Sigmoid colon (tissue), 7 donors: ENCODE data around the gene ZNF507. TPM values are rescaled to one million over a fixed set of nuclear protein-coding genes. Genes with fewer than 3 reads are reported as not detected.

Experiments used
- DNase-seq: peaks from one replicate; pipeline ENCODE4 v3.0.0-alpha.2; 2019
- H3K27ac ChIP-seq, 4 donors: fragments of 200-600 bp; sonication (generic); one replicate each; pipeline ENCODE4 v1.5.1; 2016 to 2019; ENCODE audit warnings: mild to moderate bottlenecking in 1 of 4
- H3K27me3 ChIP-seq, 3 donors: fragments of 200-600 bp; sonication (generic); one replicate each; pipeline ENCODE4 v1.5.1; 2019; ENCODE audit warnings: mild to moderate bottlenecking in 1 of 3
- H3K36me3 ChIP-seq, 4 donors: fragments of 200-600 bp; sonication (generic); one replicate each; pipeline ENCODE4 v1.5.1; 2016 to 2019
- H3K4me1 ChIP-seq, 4 donors: fragments of 200-600 bp; sonication (generic); one replicate each; pipeline ENCODE4 v1.5.1; 2017 to 2019
- H3K4me3 ChIP-seq, 4 donors: fragments of 200-600 bp; sonication (generic); one replicate each; pipeline ENCODE4 v1.5.1; 2017 to 2019; ENCODE audit warnings: mild to moderate bottlenecking in 2 of 4, moderate library complexity in 1 of 4
- H3K9me3 ChIP-seq, 4 donors: fragments of 200-600 bp in 3 of 4; sonication (generic) in 3 of 4; one replicate each; pipeline versions ENCODE4 v1.5.1 to v1.6.1; 2013 to 2019
- EP300 ChIP-seq, 4 donors: sonication (generic); formaldehyde crosslinking; IDR thresholded peaks; one replicate each; pipeline ENCODE4 v1.6.1; 2017; ENCODE audit warnings: antibody characterized with exemption in 4 of 4
- POLR2A ChIP-seq, 2 donors: fragments of 450-650 bp; IDR thresholded peaks; one replicate each; pipeline ENCODE4 v1.6.1; 2016; ENCODE audit warnings: antibody characterized with exemption in 2 of 2, mild to moderate bottlenecking in 2 of 2, moderate library complexity in 2 of 2
- POLR2AphosphoS5 ChIP-seq, 4 donors: sonication (generic); formaldehyde crosslinking; IDR thresholded peaks; one replicate each; pipeline ENCODE4 v1.6.1; 2017; ENCODE audit warnings: antibody characterized with exemption in 4 of 4
- WGBS, 2 donors: extraction: QIAGEN DNeasy Blood & Tissue Kit; methylation state at CpG; one replicate each; pipeline ENCODE4 v1.1.7; 2013; 5-methylcytosine and 5-hydroxymethylcytosine counted together
- intact Hi-C: fragments of 100-400 bp; cut with DNase I; formaldehyde crosslinking; loops from one replicate; pipeline ENCODE4 v1.15.1; 2023
- polyA plus RNA-seq, 3 donors: library from polyadenylated mRNA; stranded (reverse); fragments of 200-250 nt; gene quantifications; one replicate each; pipeline ENCODE4 v1.2.3, GENCODE V29; 2013
- total RNA-seq, 4 donors: library from RNA; depleted of rRNA; stranded (reverse); fragments of >200 nt; gene quantifications; one replicate each; pipeline ENCODE4 v1.1.0, GENCODE V29; 2016
- TF ChIP-seq, protein P1 (sequence below), 4 experiments: fragments of 450-650 bp in 3 of 4; fragments of 200-600 bp in 1 of 4; IDR thresholded peaks; one replicate each; pipeline ENCODE4 v1.5.1; 2016 to 2019; ENCODE audit warnings: antibody characterized with exemption in 4 of 4, mild to moderate bottlenecking in 3 of 4, moderate library complexity in 2 of 4
- donor health status: healthy with polysubstance abuse.
- donor health status: Bipolar disorder and iron deficiency.
- donor health status: healthy.

The ZNF507 gene
- total and polyA plus RNA-seq, 7 donors = 2.1 to 27.1 (median 19.3) TPM

DNA sequence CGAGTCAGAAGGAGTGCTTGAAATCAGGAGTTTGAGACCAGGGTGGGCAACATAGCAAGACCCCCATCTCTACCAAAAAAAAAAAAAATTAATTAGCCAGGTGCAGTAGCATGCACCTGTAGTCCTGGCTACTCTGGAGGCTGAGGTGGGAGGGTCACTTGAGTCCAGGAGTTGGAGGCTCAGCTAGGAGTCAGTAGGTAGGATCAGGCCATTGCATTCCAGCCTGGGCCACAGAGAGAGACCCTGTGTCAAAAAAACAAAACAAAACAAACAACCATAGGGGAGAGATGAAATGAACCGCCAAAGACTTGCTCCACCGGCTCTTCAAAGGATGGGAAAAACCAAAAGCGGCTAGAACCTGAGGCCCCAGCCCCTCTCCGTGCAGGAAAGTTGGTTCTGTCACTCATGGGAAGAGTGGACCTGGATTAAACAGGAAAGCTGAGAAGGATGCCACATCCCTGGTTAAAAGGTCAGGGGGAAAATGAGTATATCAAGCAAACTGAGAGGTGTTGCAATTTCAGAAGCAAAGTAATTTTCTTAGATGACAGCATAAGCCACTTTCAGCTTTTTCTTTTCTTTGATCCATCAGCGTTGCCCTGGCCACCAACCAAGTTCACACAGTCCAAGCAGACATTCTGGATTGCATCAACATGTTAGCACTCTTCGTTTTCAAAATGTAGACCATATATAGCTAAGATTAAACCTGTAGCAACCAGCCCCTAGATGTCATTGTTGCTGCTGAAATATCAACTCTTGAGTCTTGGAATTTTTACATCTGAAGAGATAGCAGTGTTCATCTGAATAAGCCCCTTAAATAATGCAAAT, 8.9 kb upstream of the ZNF507 start:
- TF ChIP-seq EP300 (IDR thresholded peaks at IDR 0.05) (peak in 1 of 4 donors; percentile 17), POLR2AphosphoS5 (IDR thresholded peaks at IDR 0.05) (peak; percentile 23 to 75 (median 53))
- TF ChIP-seq, protein P1, sequence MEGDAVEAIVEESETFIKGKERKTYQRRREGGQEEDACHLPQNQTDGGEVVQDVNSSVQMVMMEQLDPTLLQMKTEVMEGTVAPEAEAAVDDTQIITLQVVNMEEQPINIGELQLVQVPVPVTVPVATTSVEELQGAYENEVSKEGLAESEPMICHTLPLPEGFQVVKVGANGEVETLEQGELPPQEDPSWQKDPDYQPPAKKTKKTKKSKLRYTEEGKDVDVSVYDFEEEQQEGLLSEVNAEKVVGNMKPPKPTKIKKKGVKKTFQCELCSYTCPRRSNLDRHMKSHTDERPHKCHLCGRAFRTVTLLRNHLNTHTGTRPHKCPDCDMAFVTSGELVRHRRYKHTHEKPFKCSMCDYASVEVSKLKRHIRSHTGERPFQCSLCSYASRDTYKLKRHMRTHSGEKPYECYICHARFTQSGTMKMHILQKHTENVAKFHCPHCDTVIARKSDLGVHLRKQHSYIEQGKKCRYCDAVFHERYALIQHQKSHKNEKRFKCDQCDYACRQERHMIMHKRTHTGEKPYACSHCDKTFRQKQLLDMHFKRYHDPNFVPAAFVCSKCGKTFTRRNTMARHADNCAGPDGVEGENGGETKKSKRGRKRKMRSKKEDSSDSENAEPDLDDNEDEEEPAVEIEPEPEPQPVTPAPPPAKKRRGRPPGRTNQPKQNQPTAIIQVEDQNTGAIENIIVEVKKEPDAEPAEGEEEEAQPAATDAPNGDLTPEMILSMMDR (IDR thresholded peaks at IDR 0.05) = no peak
- peak; percentile 82 for DNase-seq
- WGBS, 2 donors = 61 to 67% methylated on average over 7 of the region's 7 CpGs
- intact Hi-C loops = loop anchor here (5.0 kb wide), 1 partner anchor 246 kb away; the partner anchor contains the start of gene PDCD5
- H3K4me3 ChIP-seq = peak overlapping the region in 3 of 4 donors; percentile 27 to 40 (median 36)
- H3K36me3 ChIP-seq = no peaks in the 10 kb centered on the region
- H3K27me3 ChIP-seq = no peaks in the 10 kb centered on the region
- no peaks in the 10 kb centered on the region for H3K9me3 ChIP-seq
- peaks cover 0 to 28% (median 20%) of the 10 kb centered on the region in 4 donors for H3K4me1 ChIP-seq
- H3K27ac ChIP-seq = peak overlapping the region; percentile 14 to 81 (median 74)

DNA sequence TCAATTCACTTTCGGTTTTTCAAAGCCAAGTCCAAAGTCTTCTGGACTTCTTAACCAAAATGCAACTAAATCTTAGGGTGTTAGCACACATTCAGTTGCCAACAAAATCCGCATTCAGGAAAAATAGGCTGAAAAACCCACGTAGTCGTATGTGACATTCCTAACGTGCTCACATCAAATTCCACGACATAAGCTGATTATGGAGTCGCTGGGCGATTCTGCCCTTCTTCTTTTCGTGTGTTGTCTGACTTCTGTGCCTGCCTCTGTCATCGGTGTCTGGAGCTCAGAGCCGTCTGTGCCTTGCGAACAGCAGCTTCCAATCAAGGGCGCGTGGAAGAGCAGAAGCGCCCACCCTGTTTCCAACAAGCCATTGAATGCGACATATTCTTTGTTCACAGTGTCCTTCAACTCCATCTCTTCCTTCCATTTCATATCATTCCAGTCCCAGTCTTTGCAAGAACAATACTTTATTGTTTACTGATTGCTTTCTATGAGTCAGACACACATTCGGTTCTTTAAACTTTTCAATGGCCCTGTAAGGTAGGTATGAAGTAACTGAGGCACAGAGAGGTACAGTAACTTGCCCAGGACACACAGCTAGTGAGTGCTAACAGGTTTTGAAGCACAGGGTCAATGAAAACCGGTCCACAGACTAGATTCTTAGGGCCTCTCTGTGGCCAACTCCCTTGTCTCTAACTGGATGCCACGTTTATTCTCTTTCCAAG, 8.2 kb upstream of the ZNF507 start:
- no peak for DNase-seq
- H3K4me3 ChIP-seq = peak overlapping the region in 3 of 4 donors; percentile 27 to 40 (median 36)
- peaks cover 0 to 28% (median 20%) of the 10 kb centered on the region in 4 donors for H3K4me1 ChIP-seq
- intact Hi-C loops = loop anchor here (5.0 kb wide), 1 partner anchor 245 kb away; the partner anchor contains the start of gene PDCD5
- no peaks in the 10 kb centered on the region for H3K27me3 ChIP-seq
- H3K9me3 ChIP-seq = no peaks in the 10 kb centered on the region
- peak overlapping the region; percentile 14 to 81 (median 74) for H3K27ac ChIP-seq
- no peaks in the 10 kb centered on the region for H3K36me3 ChIP-seq
- WGBS, 2 donors = 83% methylated on average over 19 of the region's 19 CpGs
- TF ChIP-seq EP300 (IDR thresholded peaks at IDR 0.05) (no peak), POLR2A (IDR thresholded peaks at IDR 0.05) (no peak), POLR2AphosphoS5 (IDR thresholded peaks at IDR 0.05) (no peak)
- TF ChIP-seq, protein P1 (IDR thresholded peaks at IDR 0.05) = no peak

DNA sequence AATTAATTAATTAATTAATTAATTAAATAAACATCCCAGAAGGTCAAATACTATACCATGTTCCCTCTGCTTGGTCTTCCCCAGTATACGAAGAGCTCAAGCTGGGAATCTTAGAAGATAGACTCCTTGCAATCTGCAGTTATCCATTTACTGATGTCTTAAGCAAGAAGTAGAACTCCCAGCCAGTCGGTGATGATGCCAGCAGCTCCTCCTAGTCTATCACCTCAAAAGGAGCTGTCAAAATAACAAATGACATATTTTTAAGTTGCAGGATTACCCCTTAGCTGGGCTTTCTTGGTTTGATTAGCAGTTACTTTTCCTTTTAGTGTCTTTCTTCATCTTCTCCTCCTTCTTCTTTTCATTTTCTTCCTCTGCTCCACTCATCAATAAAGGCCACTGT, 6.0 kb upstream of the ZNF507 start:
- no peak for DNase-seq
- no peaks in the 10 kb centered on the region for H3K9me3 ChIP-seq
- intact Hi-C loops = loop anchor here (5.0 kb wide), 1 partner anchor 243 kb away; the partner anchor contains the start of gene PDCD5
- H3K27me3 ChIP-seq = no peaks in the 10 kb centered on the region
- peak overlapping the region in 2 of 4 donors; percentile 46 to 54 for H3K27ac ChIP-seq
- TF ChIP-seq, protein P1 (IDR thresholded peaks at IDR 0.05) = no peak
- TF ChIP-seq POLR2A (IDR thresholded peaks at IDR 0.05) = no peak
- no peak for TF ChIP-seq POLR2AphosphoS5 (IDR thresholded peaks at IDR 0.05)
- H3K4me3 ChIP-seq = no peak overlapping the region
- peaks cover 0 to 25% (median 18%) of the 10 kb centered on the region in 4 donors for H3K4me1 ChIP-seq
- WGBS, 2 donors = 88 to 92% methylated on average over 2 of the region's 2 CpGs
- H3K36me3 ChIP-seq = no peaks in the 10 kb centered on the region

DNA sequence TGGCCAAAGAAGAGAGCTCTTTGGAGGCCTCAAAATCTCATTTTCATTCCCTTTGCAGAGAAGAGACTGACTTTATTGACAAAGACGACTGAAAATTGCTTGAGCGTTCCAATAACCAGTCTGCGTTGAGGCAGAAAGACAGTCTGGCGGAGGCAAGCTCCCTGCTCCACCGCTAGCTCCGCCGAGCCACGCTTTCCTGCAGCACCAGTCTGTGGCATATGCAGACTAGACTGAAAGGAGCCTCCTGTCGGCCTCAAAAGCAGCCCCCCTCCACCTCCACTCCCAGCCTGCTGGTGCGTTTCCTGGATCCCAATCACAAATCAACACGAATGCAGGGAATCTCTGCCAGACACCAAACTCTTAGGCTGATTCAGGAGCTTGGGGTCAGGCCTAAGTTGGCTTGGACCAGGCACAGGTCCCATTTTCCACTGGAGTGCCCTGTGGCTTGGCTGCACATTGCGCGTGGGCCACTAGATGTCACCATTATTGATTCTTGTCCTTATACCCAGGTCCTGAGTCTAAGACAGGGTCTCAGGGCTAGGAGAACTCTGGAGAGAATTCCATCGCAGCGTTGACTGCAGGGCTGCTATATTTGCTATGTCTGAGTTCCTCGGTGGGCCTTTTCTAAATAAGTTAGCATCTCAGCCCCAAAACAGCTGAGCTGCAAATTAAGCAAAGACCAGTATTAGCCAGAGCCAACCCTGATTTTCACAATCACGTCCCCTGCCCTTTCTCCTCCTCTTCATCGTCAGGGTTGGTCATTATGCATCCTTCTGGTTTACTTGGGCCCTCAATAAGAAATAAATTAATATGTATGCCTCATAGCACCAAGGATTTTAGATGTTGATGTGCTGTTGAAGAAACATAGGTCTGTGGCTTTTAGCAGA, 5.2 kb upstream of the ZNF507 start:
- no peaks in the 10 kb centered on the region for H3K36me3 ChIP-seq
- TF ChIP-seq POLR2A (IDR thresholded peaks at IDR 0.05) = no peak
- TF ChIP-seq, protein P1 (IDR thresholded peaks at IDR 0.05) = peak; percentile 15 to 65 (median 43)
- peak overlapping the region; percentile 2 to 54 (median 43) for H3K27ac ChIP-seq
- no peak overlapping the region for H3K4me3 ChIP-seq
- peaks cover 0 to 25% (median 18%) of the 10 kb centered on the region in 4 donors for H3K4me1 ChIP-seq
- peak; percentile 70 for DNase-seq
- 58 to 66% methylated on average over 18 of the region's 18 CpGs for WGBS, 2 donors
- no peaks in the 10 kb centered on the region for H3K27me3 ChIP-seq
- H3K9me3 ChIP-seq = no peaks in the 10 kb centered on the region
- intact Hi-C loops = loop anchor here (5.0 to 10.0 kb wide), 2 partner anchors 242 to 985 kb away; partner anchors contain the start of gene PDCD5
